IMR-90 (cell line): ENCODE results near the gene TSGA10. TPM values are rescaled to one million over a fixed set of nuclear protein-coding genes. Genes with fewer than 3 reads are reported as not detected.
A peak's percentile ranks its signal among the peaks of the same experiment; 100 is the strongest.

Experiments
- MAFK ChIP-seq: IDR thresholded peaks from 2 replicates; pipeline ENCODE4 v1.6.1; 2012; ENCODE audit warnings: low read depth, low read length, improper control_type of control experiment
- polyA plus RNA-seq, 3 experiments: library from polyadenylated mRNA; depleted of rRNA; stranded (reverse); fragments of >200 nt; gene quantifications; 2 replicates each; pipeline ENCODE4 v1.2.3, GENCODE V29; 2012; ENCODE audit warnings: low replicate concordance in 1 of 3
- total RNA-seq: library from RNA; depleted of rRNA; stranded (reverse); fragments of >200 nt; gene quantifications from 2 replicates; pipeline ENCODE4 v1.2.3, GENCODE V29; 2012
- TF ChIP-seq, protein P1 (sequence below): fragments of 150-350 bp; IDR thresholded peaks from 2 replicates; pipeline ENCODE4 v1.6.1; 2017; ENCODE audit warnings: mild to moderate bottlenecking, antibody characterized with exemption, low read length, low read depth

TSGA10 gene
- total and polyA plus RNA-seq, 2 of the 4 experiments (the other 2 are of a cell fraction): 0.32 to 0.54 TPM

DNA sequence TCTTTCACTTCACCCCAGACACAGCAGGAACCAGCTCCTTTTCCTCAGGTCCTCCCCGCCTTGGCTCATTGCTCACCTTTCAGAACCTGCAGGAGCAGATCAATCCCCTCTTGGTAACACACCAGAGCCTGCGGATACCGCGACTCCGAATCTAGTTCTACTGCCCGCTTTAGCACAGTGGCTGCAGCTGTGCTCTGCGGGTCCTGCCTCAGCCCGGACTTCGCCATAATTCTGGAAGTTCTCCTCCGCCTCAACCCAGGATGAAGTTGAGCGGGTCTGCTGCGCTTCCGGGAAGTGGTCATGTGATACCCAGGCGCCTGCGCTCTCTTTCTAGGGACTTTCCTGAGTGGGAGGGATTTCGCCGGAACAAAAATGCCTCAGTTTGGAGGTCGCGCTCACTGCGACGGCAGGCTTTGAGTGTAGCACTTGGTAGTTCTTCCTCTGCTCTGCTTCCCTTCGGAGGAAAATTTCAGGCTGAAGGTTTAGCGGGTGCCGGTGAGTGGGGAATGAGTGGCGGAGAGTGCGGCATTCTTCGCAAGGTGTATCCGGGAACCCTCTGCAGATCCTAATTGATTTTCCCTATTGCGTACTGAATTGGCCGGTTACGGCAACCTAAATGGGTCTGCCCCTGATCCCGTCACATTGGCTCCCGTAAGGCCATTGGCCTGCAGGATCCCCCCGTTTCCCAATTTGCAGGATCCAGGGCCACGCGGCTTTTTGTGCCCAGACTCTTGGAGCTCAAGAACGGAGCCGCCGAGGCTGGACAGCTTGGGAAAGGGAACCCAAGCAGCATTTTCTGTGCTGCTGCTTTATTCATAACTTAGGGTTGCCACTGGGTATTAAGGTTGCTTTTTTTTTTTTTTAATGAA is 26.2 kb upstream of the TSGA10 start, which contains the start of the genes MITD1 and MRPL30 (continued):
- TF ChIP-seq MAFK: no peak
- TF ChIP-seq, protein P1, sequence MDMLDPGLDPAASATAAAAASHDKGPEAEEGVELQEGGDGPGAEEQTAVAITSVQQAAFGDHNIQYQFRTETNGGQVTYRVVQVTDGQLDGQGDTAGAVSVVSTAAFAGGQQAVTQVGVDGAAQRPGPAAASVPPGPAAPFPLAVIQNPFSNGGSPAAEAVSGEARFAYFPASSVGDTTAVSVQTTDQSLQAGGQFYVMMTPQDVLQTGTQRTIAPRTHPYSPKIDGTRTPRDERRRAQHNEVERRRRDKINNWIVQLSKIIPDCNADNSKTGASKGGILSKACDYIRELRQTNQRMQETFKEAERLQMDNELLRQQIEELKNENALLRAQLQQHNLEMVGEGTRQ: peak; percentile 96
